Neural progenitor cell (in vitro differentiated cells): ENCODE measurements around the gene DELE1. TPM values are rescaled to one million over a fixed set of nuclear protein-coding genes. Genes with fewer than 3 reads are reported as not detected.

Experiments used
- DNase-seq: peaks from one replicate; pipeline ENCODE4 v3.0.0-alpha.2; 2016; ENCODE audit warnings: low spot score
- H2AFZ ChIP-seq: fragments of 200-600 bp; sonication (generic); replicated peaks from 2 replicates; pipeline ENCODE4 v1.6.1; 2016; ENCODE audit warnings: antibody characterized with exemption
- H3F3A ChIP-seq: fragments of 200-600 bp; sonication (generic); 2 replicates; pipeline ENCODE4 v1.6.1; 2016; ENCODE audit warnings: antibody characterized with exemption, low read depth
- H3K27ac ChIP-seq: fragments of 200-600 bp; sonication (generic); 2 replicates; pipeline ENCODE4 v1.5.1; 2016; ENCODE audit warnings: mild to moderate bottlenecking
- H3K27me3 ChIP-seq: fragments of 200-600 bp; sonication (generic); 2 replicates; pipeline ENCODE4 v1.6.1; 2016; ENCODE audit warnings: mild to moderate bottlenecking, moderate library complexity
- H3K36me3 ChIP-seq: fragments of 200-600 bp; sonication (generic); 2 replicates; pipeline ENCODE4 v1.5.1; 2016
- H3K4me1 ChIP-seq: fragments of 200-600 bp; sonication (generic); 2 replicates; pipeline ENCODE4 v1.6.1; 2016; ENCODE audit warnings: mixed run types
- H3K4me2 ChIP-seq: fragments of 200-600 bp; sonication (generic); 2 replicates; pipeline ENCODE4 v1.6.1; 2016
- H3K4me3 ChIP-seq: fragments of 200-600 bp; sonication (generic); 2 replicates; pipeline ENCODE4 v1.5.1; 2016
- H3K79me2 ChIP-seq: fragments of 200-600 bp; sonication (generic); 2 replicates; pipeline ENCODE4 v1.6.1; 2016; ENCODE audit warnings: low read depth
- H3K9ac ChIP-seq: fragments of 200-600 bp; sonication (generic); 2 replicates; pipeline ENCODE4 v1.6.1; 2016
- H3K9me3 ChIP-seq: fragments of 200-600 bp; sonication (generic); 2 replicates; pipeline ENCODE4 v1.5.1; 2016; ENCODE audit warnings: low read depth
- H4K20me1 ChIP-seq: fragments of 200-600 bp; sonication (generic); 2 replicates; pipeline ENCODE4 v1.6.1; 2016; ENCODE audit warnings: low read depth
- H3K27ac Mint-ChIP-seq: 3 replicates; pipeline ENCODE4 v1.8.0; 2021; ENCODE audit warnings: mixed read lengths
- H3K27me3 Mint-ChIP-seq: 2 replicates; pipeline ENCODE4 v1.8.0; 2022; ENCODE audit warnings: low read depth, mild to moderate bottlenecking, inconsistent platforms, moderate library complexity, mixed read lengths; ENCODE audit not compliant: insufficient read depth
- H3K36me3 Mint-ChIP-seq: 3 replicates; pipeline ENCODE4 v1.8.0; 2021; ENCODE audit warnings: mixed read lengths
- H3K4me1 Mint-ChIP-seq: 3 replicates; pipeline ENCODE4 v1.8.0; 2021; ENCODE audit warnings: mixed read lengths
- H3K4me3 Mint-ChIP-seq: 3 replicates; pipeline ENCODE4 v1.8.0; 2021; ENCODE audit warnings: mild to moderate bottlenecking, moderate library complexity, mixed read lengths
- H3K9me3 Mint-ChIP-seq: 3 replicates; pipeline ENCODE4 v1.8.0; 2020; ENCODE audit warnings: mixed read lengths
- CTCF ChIP-seq: fragments of 200-600 bp; sonication (generic); IDR thresholded peaks from 2 replicates; pipeline ENCODE4 v1.5.1; 2017; ENCODE audit warnings: antibody characterized with exemption, mild to moderate bottlenecking
- EZH2 ChIP-seq: fragments of 200-600 bp; sonication (generic); IDR thresholded peaks from 2 replicates; pipeline ENCODE4 v1.6.1; 2017; ENCODE audit warnings: antibody characterized with exemption, mild to moderate bottlenecking, moderate library complexity
- EZH2phosphoT487 ChIP-seq: fragments of 200-600 bp; sonication (generic); IDR thresholded peaks from 2 replicates; pipeline ENCODE4 v1.6.1; 2017; ENCODE audit warnings: antibody characterized with exemption
- total RNA-seq: library from RNA; depleted of rRNA; stranded (reverse); fragments of >200 nt; gene quantifications from 2 replicates; pipeline ENCODE4 v1.2.3, GENCODE V29; 2015; ENCODE audit warnings: low replicate concordance

The DELE1 gene
- total RNA-seq, 1 donor from 2014 or later = 47.7 TPM

- no peak for TF ChIP-seq EZH2phosphoT487
- TF ChIP-seq EZH2 = no peak
- TF ChIP-seq CTCF = no peak
Measured at GRCh38 chr5:141963701-141964100, 40.0 kb downstream of the DELE1 start.

GRCh38 chr5:141965071-141965470, 41.4 kb downstream of the DELE1 start:
- H3K9me3 Mint-ChIP-seq = no peaks in the 10 kb centered on the region
- Histone ChIP-seq H3F3A (peaks cover 11% of the 10 kb centered on the region), H2AFZ (no peak overlapping the region)

More at GRCh38 chr5:141963701-141964100, 40.0 kb downstream of the DELE1 start:
- Histone ChIP-seq H3K27ac (no peak overlapping the region), H4K20me1 (no peaks in the 10 kb centered on the region), H3F3A (no peaks in the 10 kb centered on the region), H3K36me3 (no peaks in the 10 kb centered on the region), H3K4me1 (peaks cover 5% of the 10 kb centered on the region), H2AFZ (no peak overlapping the region), H3K4me3 (no peak overlapping the region), H3K79me2 (no peaks in the 10 kb centered on the region), H3K27me3 (no peaks in the 10 kb centered on the region), H3K4me2 (no peak overlapping the region), H3K9me3 (no peaks in the 10 kb centered on the region), H3K9ac (no peak overlapping the region)
- H3K27ac Mint-ChIP-seq = no peak overlapping the region
- no peak for DNase-seq
- H3K9me3 Mint-ChIP-seq = no peaks in the 10 kb centered on the region
- H3K4me1 Mint-ChIP-seq = peaks cover 22% of the 10 kb centered on the region
- H3K4me3 Mint-ChIP-seq = no peak overlapping the region
- peaks cover 2% of the 10 kb centered on the region for H3K27me3 Mint-ChIP-seq
- no peaks in the 10 kb centered on the region for H3K36me3 Mint-ChIP-seq

GRCh38 chr5:141966275-141966962, 42.7 kb downstream of the DELE1 start:
- Mint-ChIP-seq H3K4me1 (peaks cover 16% of the 10 kb centered on the region), H3K9me3 (no peaks in the 10 kb centered on the region), H3K27ac (no peak overlapping the region), H3K4me3 (no peak overlapping the region), H3K27me3 (peaks cover 2% of the 10 kb centered on the region), H3K36me3 (no peaks in the 10 kb centered on the region)
- H3K79me2 ChIP-seq = peaks cover 19% of the 10 kb centered on the region
- no peaks in the 10 kb centered on the region for H4K20me1 ChIP-seq
- TF ChIP-seq EZH2 = no peak
- TF ChIP-seq EZH2phosphoT487 = no peak
- no peak for TF ChIP-seq CTCF
- no peak overlapping the region for H3K27ac ChIP-seq
- no peaks in the 10 kb centered on the region for H3K9me3 ChIP-seq
- H3K36me3 ChIP-seq = no peaks in the 10 kb centered on the region
- no peak overlapping the region for H2AFZ ChIP-seq
- H3K4me1 ChIP-seq = peaks cover 6% of the 10 kb centered on the region
- no peak overlapping the region for H3K9ac ChIP-seq
- H3K4me3 ChIP-seq = no peak overlapping the region
- no peak for DNase-seq
- H3F3A ChIP-seq = peaks cover 13% of the 10 kb centered on the region
- H3K4me2 ChIP-seq = no peak overlapping the region
- no peaks in the 10 kb centered on the region for H3K27me3 ChIP-seq

More at GRCh38 chr5:141965071-141965470, 41.4 kb downstream of the DELE1 start:
- Mint-ChIP-seq H3K27ac (no peak overlapping the region), H3K4me3 (no peak overlapping the region), H3K4me1 (peaks cover 23% of the 10 kb centered on the region), H3K36me3 (no peaks in the 10 kb centered on the region), H3K27me3 (peaks cover 3% of the 10 kb centered on the region)
- Histone ChIP-seq H3K27me3 (no peaks in the 10 kb centered on the region), H3K36me3 (no peaks in the 10 kb centered on the region), H3K4me3 (no peak overlapping the region), H3K79me2 (peaks cover 7% of the 10 kb centered on the region), H3K4me1 (peaks cover 9% of the 10 kb centered on the region), H3K4me2 (no peak overlapping the region), H3K9ac (no peak overlapping the region), H3K27ac (no peak overlapping the region), H3K9me3 (no peaks in the 10 kb centered on the region), H4K20me1 (no peaks in the 10 kb centered on the region)
- no peak for DNase-seq
- TF ChIP-seq CTCF = no peak
- no peak for TF ChIP-seq EZH2
- no peak for TF ChIP-seq EZH2phosphoT487
